Ishikawa (cell line): ENCODE measurements around the gene INO80C.

ENCODE experiments used
- CEBPB ChIP-seq: IDR thresholded peaks from 2 replicates; pipeline ENCODE4 v1.6.1; 2012
- CREB1 ChIP-seq: IDR thresholded peaks from 2 replicates; pipeline ENCODE4 v1.6.1; 2012; ENCODE audit warnings: low read depth
- EGR1 ChIP-seq: IDR thresholded peaks from 2 replicates; pipeline ENCODE4 v1.6.1; 2012
- EP300 ChIP-seq: IDR thresholded peaks from 2 replicates; pipeline ENCODE4 v1.6.1; 2012; ENCODE audit warnings: borderline replicate concordance
- FOXM1 ChIP-seq: IDR thresholded peaks from 2 replicates; pipeline ENCODE4 v1.6.1; 2012; ENCODE audit warnings: low read depth, borderline replicate concordance
- MAX ChIP-seq: IDR thresholded peaks from 2 replicates; pipeline ENCODE4 v1.6.1; 2012
- NFIC ChIP-seq: IDR thresholded peaks from 2 replicates; pipeline ENCODE4 v1.6.1; 2012
- RAD21 ChIP-seq: IDR thresholded peaks from 2 replicates; pipeline ENCODE4 v1.6.1; 2012; ENCODE audit warnings: low read depth
- REST ChIP-seq: IDR thresholded peaks from 2 replicates; pipeline ENCODE4 v1.6.1; 2012; ENCODE audit warnings: low read depth, mild to moderate bottlenecking
- TAF1 ChIP-seq: IDR thresholded peaks from 2 replicates; pipeline ENCODE4 v1.6.1; 2012; ENCODE audit warnings: low read depth, mild to moderate bottlenecking
- TCF12 ChIP-seq: IDR thresholded peaks from 2 replicates; pipeline ENCODE4 v1.6.1; 2012; ENCODE audit warnings: low read depth
- TEAD4 ChIP-seq: IDR thresholded peaks from 2 replicates; pipeline ENCODE4 v1.6.1; 2012
- USF1 ChIP-seq: IDR thresholded peaks from 2 replicates; pipeline ENCODE4 v1.6.1; 2012
- YY1 ChIP-seq: IDR thresholded peaks from 2 replicates; pipeline ENCODE4 v1.6.1; 2012; ENCODE audit warnings: low read depth
- ZBTB7A ChIP-seq: IDR thresholded peaks from 2 replicates; pipeline ENCODE4 v1.6.1; 2012; ENCODE audit warnings: low read depth

The INO80C gene

GRCh38 chr18:35511833-35512232, 14.1 kb upstream of the INO80C start:
- TF ChIP-seq NFIC (no peak), ZBTB7A (no peak), RAD21 (peak; percentile 48)

- TF ChIP-seq EP300 (no peak), YY1 (no peak), ZBTB7A (no peak), REST (no peak), TAF1 (no peak), RAD21 (no peak), FOXM1 (no peak), USF1 (no peak), CREB1 (no peak), NFIC (no peak), TCF12 (no peak), EGR1 (no peak)
Observed at GRCh38 chr18:35511428-35511827, 13.7 kb upstream of the INO80C start.

GRCh38 chr18:35510076-35510651, 12.4 kb upstream of the INO80C start:
- TF ChIP-seq TEAD4 (no peak), RAD21 (no peak), MAX (no peak), USF1 (no peak), CEBPB (no peak), TAF1 (no peak), YY1 (no peak), NFIC (no peak), EGR1 (no peak), FOXM1 (no peak), EP300 (no peak), REST (no peak), TCF12 (no peak), CREB1 (no peak)

GRCh38 chr18:35508746-35509338, 11.1 kb upstream of the INO80C start:
- TF ChIP-seq RAD21 (no peak), CEBPB (no peak), FOXM1 (no peak), TCF12 (no peak), EP300 (no peak), NFIC (no peak), USF1 (no peak), MAX (no peak), ZBTB7A (no peak), CREB1 (no peak), EGR1 (no peak), REST (no peak), TAF1 (no peak), TEAD4 (no peak), YY1 (no peak)
